ENCODE results near the gene USP15. TPM values are rescaled to one million over a fixed set of nuclear protein-coding genes. Genes with fewer than 3 reads are reported as not detected.
"Not testable (repeated sequence)": the region's sequence is repeated elsewhere in the genome, so short reads cannot be mapped to it uniquely, and the experiment has no call there.

USP15 gene
- total RNA-seq, 4 donors from 2014 or later = 55.8 to 90.8 (median 67.2) TPM

DNA sequence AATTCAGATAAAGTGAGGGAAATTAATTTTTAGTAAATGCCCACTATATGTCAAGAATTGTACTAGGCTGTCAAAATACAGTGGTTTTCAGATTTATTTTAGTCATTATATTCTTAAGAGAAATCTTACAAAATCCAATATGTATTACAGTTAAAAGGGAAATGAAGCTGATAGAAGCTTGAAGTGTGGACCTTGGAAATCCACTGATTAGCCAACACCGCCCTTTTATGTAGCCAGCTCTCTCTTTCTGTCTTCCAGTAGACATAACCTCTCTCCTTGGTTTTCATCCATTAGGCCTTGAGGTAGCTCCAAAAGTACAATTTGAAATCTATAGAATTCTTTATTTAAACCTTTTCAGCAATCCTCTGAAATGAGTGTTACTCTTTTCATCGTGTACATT, 63.2 kb downstream of the USP15 start:
- intact Hi-C loops (cut with DNase I; ENCODE audit: low total_unique reads) = no loop called here
- 93 to 98% methylated on average over 2 of the region's 2 CpGs for WGBS, 2 donors
- TF ChIP-seq, protein P1, sequence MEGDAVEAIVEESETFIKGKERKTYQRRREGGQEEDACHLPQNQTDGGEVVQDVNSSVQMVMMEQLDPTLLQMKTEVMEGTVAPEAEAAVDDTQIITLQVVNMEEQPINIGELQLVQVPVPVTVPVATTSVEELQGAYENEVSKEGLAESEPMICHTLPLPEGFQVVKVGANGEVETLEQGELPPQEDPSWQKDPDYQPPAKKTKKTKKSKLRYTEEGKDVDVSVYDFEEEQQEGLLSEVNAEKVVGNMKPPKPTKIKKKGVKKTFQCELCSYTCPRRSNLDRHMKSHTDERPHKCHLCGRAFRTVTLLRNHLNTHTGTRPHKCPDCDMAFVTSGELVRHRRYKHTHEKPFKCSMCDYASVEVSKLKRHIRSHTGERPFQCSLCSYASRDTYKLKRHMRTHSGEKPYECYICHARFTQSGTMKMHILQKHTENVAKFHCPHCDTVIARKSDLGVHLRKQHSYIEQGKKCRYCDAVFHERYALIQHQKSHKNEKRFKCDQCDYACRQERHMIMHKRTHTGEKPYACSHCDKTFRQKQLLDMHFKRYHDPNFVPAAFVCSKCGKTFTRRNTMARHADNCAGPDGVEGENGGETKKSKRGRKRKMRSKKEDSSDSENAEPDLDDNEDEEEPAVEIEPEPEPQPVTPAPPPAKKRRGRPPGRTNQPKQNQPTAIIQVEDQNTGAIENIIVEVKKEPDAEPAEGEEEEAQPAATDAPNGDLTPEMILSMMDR (IDR thresholded peaks at IDR 0.05) = no peak
- TF ChIP-seq POLR2A (IDR thresholded peaks at IDR 0.05) = no peak
- no peak overlapping the region for H3K4me3 ChIP-seq (ENCODE audit: low read depth, poor library complexity, severe bottlenecking)
- DNase-seq (ENCODE audit: low spot score in 2 of 2) = no peak

DNA sequence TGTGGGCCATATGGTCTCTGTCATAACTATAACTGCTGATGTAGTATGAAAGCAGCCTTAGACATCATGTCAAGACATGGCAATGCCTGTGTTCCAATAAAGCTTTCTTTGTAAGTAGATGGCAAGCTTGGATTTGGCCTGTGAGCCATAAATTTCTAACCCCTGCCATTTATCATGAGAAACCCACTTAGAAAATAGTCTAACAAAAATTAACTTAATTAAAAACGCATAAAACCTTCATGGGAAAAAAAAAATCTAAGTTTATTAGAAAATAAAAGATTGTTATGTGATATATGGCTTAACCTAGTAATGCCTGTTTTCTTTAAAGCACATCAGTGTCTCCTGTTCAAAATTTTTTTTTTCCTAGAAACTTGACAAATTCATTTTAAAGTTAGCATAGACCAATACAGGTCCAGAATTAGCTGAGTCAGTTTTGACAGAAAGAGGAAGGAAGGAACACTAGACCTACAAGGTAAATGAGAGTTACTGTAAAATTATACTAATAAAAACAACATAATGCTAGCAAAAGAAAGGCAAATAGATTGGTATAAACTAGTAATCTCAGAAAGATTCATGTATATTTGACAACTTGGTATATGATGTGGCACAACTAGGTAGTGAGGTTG, 68.2 kb downstream of the USP15 start:
- WGBS, 2 donors = 90 to 93% methylated on average over 1 of the region's 1 CpG
- DNase-seq (ENCODE audit: low spot score in 2 of 2) = no peak

DNA sequence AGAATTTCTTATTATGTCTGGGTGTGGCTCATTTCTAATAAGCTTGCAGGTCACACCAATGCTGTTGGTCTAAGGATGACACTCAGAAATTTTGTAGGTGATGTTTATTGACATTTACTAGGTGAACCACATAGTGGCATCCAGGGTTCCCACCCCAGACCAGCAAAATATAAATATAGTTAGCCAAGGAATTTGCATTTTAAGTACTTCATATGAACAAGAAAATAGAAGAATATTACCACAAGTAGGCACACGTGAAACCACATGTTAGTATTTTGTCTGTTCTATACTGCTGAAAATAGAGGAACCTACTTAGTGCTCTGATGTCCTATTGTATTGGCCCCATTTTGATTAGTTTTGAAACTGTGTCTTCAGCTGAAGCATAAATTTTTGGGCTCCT, 71.1 kb downstream of the USP15 start:
- WGBS, 2 donors = 83 to 84% methylated on average over 1 of the region's 1 CpG
- no peak overlapping the region for H3K4me3 ChIP-seq (ENCODE audit: low read depth, poor library complexity, severe bottlenecking)
- TF ChIP-seq POLR2A (IDR thresholded peaks at IDR 0.05) = no peak
- TF ChIP-seq, protein P1 (IDR thresholded peaks at IDR 0.05) = no peak
- intact Hi-C loops (cut with DNase I; ENCODE audit: low total_unique reads) = no loop called here
- no peak for DNase-seq (ENCODE audit: low spot score in 2 of 2)

More for the DNA sequence above, 68.2 kb downstream of the USP15 start:
- no peak for TF ChIP-seq POLR2A (IDR thresholded peaks at IDR 0.05)
- TF ChIP-seq, protein P1 (IDR thresholded peaks at IDR 0.05) = no peak
- intact Hi-C loops (cut with DNase I; ENCODE audit: low total_unique reads) = no loop called here
- no peak overlapping the region for H3K4me3 ChIP-seq (ENCODE audit: low read depth, poor library complexity, severe bottlenecking)

DNA sequence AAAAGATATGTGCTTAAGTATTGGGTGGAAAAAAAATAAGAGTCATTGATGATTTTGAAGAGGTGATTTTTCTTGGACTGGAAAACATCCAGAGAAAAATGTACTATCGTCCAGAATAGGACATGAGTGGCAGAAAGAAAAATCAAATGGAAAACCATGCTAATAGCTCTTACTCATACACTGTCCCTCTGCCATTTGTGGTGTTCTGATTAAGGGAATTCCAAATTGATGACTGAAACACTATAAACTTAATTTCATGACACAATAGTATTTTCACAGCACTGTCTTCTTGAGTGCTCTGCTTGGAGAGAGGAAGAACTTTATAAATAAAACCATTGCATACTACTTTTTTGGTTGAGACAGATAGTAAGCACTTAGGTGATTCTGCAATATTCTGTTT, 72.4 kb downstream of the USP15 start:
- H3K4me3 ChIP-seq (ENCODE audit: low read depth, poor library complexity, severe bottlenecking) = no peak overlapping the region
- no peak for DNase-seq (ENCODE audit: low spot score in 2 of 2)
- intact Hi-C loops (cut with DNase I; ENCODE audit: low total_unique reads) = no loop called here
- 55 to 65% methylated on average over 1 of the region's 1 CpG for WGBS, 2 donors
- TF ChIP-seq, protein P1 (IDR thresholded peaks at IDR 0.05) = no peak
- no peak for TF ChIP-seq POLR2A (IDR thresholded peaks at IDR 0.05)

DNA sequence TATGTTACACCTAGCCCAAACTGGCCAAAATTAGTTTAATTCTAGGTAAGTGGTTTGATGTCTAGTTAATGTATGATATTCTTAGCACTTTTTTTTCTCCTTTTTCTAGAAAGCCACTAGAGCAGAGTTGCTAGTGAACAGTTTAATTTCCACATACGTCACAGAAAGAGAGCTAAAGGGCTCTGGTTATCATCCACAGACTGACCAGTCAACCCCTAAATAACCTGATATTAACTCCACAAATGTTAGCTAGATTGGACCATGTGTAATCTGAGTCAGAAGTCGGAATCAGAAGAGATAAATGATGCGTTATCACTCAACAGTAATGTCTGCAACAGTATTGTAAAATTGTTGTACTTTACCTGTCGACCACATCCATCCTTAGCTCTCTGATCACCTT, 74.9 kb downstream of the USP15 start:
- TF ChIP-seq, protein P1 (IDR thresholded peaks at IDR 0.05) = no peak
- TF ChIP-seq POLR2A (IDR thresholded peaks at IDR 0.05) = no peak
- 95% methylated on average over 4 of the region's 4 CpGs for WGBS, 2 donors
- H3K4me3 ChIP-seq (ENCODE audit: low read depth, poor library complexity, severe bottlenecking) = no peak overlapping the region
- no peak for DNase-seq (ENCODE audit: low spot score in 2 of 2)
- intact Hi-C loops (cut with DNase I; ENCODE audit: low total_unique reads) = no loop called here

DNA sequence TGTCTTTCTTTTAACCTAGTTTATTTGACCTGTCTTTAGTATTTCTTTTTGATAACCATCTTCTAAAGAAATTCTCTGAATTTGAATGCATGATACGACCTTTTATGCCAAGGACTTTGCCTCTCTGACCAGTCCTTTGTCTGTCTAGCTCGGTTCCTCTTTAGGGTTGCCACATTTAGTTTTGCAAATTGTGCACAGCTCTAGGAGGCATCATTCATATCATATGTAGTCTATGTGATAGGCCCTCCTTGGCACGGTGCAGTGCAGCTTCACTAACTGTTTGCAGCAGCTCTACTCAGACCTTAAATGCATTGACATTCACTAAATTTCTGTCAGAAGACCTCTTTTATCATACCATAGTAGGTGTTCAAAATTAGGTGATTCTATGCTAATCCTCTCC, 75.6 kb downstream of the USP15 start:
- WGBS, 2 donors = 86 to 92% methylated on average over 3 of the region's 3 CpGs

DNA sequence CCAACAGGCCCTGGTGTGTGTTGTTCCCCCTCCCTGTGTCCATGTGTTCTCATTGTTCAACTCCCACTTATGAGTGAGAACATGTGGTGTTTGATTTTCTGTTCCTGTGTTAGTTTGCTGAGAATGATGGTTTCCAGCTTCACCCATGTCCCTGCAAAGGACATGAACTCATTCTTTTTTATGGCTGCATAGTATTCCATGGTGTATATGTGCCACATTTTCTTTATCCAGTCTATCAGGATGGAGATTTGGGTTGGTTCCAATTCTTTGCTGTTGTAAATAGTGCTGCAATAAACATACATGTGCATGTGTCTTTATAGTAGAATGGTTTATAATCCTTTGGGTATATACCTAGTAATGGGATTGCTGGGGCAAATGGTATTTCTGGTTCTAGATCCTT, 77.4 kb downstream of the USP15 start:
- H3K4me3 ChIP-seq (ENCODE audit: low read depth, poor library complexity, severe bottlenecking); DNase-seq (ENCODE audit: low spot score in 2 of 2); intact Hi-C loops (cut with DNase I; ENCODE audit: low total_unique reads): not testable (repeated sequence)

More for the DNA sequence above, 75.6 kb downstream of the USP15 start:
- no peak overlapping the region for H3K4me3 ChIP-seq (ENCODE audit: low read depth, poor library complexity, severe bottlenecking)
- intact Hi-C loops (cut with DNase I; ENCODE audit: low total_unique reads) = no loop called here
- no peak for DNase-seq (ENCODE audit: low spot score in 2 of 2)
- TF ChIP-seq, protein P1 (IDR thresholded peaks at IDR 0.05) = no peak
- TF ChIP-seq POLR2A (IDR thresholded peaks at IDR 0.05) = no peak

DNA sequence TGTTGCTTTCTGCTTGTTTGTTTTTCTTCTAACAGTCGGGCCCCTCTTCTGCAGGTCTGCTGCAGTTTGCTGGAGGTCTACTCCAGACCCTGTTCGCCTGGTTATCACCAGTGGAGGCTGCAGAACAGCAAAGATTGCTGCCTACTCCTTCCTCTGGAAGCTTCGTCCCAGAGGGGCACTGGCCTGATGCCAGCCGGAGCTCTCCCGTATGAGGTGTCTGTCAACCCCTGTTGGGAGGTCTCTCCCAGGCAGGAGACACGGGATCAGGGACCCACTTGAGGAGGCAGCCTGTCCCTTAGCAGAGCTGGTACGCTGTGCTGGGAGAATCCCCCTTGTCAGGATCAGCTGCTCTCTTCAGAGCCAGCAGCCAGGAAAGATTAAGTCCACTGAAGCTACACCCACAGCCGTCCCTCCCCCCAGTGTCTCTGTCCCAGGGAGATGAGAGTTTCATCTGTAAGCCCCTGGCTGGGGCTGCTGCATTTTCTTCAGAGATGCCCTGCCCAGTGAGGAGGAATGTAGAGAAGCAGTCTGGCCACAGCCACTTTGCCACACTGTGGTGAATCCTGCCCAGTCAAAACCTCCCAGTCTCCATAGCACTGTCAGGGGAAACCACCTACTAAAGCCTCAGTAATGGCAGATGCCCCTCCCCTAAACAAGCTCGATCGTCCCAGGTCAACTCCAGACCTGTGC, 82.6 kb downstream of the USP15 start:
- H3K4me3 ChIP-seq (ENCODE audit: low read depth, poor library complexity, severe bottlenecking); intact Hi-C loops (cut with DNase I; ENCODE audit: low total_unique reads); DNase-seq (ENCODE audit: low spot score in 2 of 2): not testable (repeated sequence)
- 96% methylated on average over 10 of the region's 10 CpGs for WGBS, 2 donors

Measured in lower leg skin (tissue), 4 donors.